ENCODE data around the gene ACSL4.
A peak's percentile ranks its signal among the peaks of the same experiment; 100 is the strongest.

ACSL4 gene

DNA sequence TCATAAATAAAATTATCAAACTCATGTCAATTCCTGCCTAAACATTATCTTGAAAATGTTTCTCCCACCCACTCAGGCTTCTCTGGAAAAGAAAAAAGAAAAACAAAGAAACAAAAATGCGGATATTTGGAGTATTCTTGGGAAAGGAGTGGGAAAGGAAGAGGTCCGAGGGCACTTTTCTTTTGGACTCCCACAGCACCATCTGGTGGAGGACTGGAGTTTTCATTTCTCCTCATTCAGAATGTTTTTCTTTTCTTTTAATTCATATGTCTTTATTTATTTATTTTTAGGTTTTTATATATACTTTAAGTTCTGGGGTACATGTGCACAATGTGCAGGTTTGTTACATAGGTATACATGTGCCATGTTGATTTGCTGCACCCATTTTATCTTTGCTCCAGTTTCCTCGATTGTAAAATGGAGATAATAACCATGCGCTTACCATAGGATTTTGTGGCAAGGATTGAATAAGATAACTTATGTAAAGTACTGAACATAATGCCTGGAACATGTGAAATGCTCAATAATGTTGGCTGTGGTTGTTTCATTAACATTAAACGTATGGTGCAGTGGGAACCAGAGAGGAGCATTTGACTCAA lies 100.1 kb downstream of the ACSL4 start:
- peak; percentile 42 to 46 for DNase-seq (ENCODE audit: low read depth in 2 of 2)
- TF ChIP-seq, protein P1, sequence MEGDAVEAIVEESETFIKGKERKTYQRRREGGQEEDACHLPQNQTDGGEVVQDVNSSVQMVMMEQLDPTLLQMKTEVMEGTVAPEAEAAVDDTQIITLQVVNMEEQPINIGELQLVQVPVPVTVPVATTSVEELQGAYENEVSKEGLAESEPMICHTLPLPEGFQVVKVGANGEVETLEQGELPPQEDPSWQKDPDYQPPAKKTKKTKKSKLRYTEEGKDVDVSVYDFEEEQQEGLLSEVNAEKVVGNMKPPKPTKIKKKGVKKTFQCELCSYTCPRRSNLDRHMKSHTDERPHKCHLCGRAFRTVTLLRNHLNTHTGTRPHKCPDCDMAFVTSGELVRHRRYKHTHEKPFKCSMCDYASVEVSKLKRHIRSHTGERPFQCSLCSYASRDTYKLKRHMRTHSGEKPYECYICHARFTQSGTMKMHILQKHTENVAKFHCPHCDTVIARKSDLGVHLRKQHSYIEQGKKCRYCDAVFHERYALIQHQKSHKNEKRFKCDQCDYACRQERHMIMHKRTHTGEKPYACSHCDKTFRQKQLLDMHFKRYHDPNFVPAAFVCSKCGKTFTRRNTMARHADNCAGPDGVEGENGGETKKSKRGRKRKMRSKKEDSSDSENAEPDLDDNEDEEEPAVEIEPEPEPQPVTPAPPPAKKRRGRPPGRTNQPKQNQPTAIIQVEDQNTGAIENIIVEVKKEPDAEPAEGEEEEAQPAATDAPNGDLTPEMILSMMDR (IDR thresholded peaks at IDR 0.05; ENCODE audit: low read depth, low read length): peak; percentile 33
- no peak overlapping the region for H3K4me3 ChIP-seq (replicated peaks in 1 of 2; ENCODE audit: low read depth in 2 of 2, low read length in 2 of 2)

DNA sequence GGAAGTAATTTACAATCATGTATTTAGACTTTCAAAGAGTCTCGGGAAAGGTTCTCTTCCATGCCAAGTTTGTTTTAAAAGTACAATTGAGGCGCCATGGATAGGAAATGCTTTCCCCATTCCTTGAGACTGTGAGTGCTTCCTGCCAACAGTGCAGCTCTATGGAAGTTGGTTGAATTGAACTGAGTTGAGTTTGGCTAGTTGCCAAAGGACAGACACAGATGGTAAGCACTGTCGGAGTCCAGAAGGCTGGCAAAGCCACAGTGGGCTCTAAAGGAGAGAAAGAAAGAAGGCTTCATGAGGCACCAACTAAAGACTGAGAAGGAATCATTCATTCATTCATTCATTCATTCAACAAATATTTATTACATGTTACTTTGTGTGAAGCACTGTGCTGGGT lies 103.7 kb downstream of the ACSL4 start:
- TF ChIP-seq, protein P1 (IDR thresholded peaks at IDR 0.05; ENCODE audit: low read depth, low read length): no peak
- DNase-seq (ENCODE audit: low read depth in 2 of 2): peak; percentile 30 to 49
- no peak overlapping the region for H3K4me3 ChIP-seq (replicated peaks in 1 of 2; ENCODE audit: low read depth in 2 of 2, low read length in 2 of 2)

DNA sequence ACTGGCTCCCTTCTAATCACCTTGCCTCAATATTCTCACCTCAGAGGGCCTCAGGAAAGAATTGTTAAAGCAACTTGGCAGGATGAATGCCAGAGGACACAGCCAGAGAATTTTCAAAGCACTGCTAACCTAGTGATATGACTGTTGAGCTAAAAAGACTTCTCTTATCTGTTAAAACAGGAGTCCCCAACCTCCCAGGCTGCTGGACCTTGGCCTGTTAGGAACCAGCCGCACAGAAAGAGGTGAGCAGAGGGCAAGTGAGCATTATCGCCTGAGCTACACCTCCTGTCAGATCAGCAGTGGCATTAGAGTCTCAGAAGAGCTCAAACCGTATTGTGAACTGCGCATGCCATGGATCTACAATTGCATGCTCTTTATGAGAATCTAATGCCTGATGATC lies 106.4 kb downstream of the ACSL4 start:
- TF ChIP-seq, protein P1 (IDR thresholded peaks at IDR 0.05; ENCODE audit: low read depth, low read length): no peak
- no peak overlapping the region for H3K4me3 ChIP-seq (replicated peaks in 1 of 2; ENCODE audit: low read depth in 2 of 2, low read length in 2 of 2)
- no peak for DNase-seq (ENCODE audit: low read depth in 2 of 2)

DNA sequence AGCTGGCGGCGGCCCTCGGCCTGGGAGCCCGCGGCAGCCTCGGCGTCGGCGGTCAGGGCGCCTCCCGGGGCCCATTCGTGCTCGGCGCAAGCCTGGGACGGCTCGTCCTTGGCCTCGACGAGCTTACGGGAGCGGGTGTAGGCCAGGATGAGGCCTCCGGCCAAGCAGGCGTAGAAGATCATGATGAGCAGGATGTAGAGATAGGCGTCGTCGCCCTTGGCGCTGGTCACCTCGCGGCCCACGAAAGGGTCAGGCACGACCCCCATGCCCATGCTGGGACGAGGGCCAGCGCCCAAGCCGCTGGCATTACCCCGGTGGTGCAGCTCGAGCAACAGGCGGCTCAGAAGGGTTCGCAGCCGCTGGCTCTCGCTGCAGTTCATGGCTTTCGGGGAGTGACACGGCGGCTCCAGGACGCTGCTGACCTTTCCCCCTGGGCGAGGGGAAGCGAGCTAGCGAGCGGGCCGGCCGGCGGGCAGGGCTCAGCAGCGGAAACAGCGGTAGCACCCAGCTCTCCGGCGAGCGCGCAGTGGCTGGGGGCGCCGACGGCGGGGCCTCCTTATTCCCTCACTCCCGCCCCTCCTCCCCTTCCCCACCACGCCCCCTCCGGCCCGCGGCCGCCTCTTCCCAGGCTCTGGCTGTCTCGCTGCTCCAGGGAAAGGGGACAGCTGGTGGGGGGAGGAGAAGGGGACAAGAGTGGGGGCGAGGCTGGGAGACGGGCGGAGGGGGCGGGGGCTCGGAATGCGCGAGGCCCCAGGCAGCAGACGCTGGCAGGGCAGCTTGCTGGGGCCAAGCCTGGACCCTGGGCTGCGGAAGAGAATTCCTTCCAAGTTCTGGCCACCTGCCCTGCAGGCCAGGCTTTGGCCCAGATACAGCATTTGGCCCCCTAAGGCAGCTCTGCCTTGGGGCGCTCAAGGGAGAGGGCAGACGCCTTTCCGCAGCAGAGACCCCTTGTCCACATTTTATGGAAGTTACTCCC lies 108.1 kb downstream of the ACSL4 start, which contains the start of gene KCNE5:
KCNE5 (minus strand) TSS at position 532 of the 976 bp plus-strand sequence; CDS start at position 380, 152 bp downstream.
- TF ChIP-seq, protein P1 (IDR thresholded peaks at IDR 0.05; ENCODE audit: low read depth, low read length): no peak
- no peak within 1 kb of the TSS for H3K4me3 ChIP-seq (replicated peaks in 1 of 2; ENCODE audit: low read depth in 2 of 2, low read length in 2 of 2)
- DNase-seq (ENCODE audit: low read depth in 2 of 2): no peak

DNA sequence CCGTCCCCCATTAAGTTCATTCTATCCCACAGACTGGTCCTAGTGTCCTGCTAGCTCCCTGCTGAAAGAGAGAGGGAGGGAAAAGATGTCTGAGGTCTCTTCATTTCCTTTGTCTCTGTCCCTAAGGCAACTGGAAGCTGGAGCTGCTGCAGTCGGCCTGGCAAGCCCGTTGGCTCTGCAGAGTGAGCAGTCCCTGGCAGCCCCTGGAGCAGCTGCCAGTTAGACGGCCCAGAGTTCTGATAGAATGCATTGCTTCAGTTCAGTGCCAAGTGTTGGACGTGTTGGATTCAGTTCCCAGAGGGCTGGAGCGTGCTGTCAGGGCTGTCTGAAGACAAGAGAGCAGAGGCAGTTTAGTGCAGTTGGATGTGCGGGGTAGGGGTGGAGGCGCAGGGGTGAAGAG lies 109.1 kb downstream of the ACSL4 start:
- TF ChIP-seq, protein P1 (IDR thresholded peaks at IDR 0.05; ENCODE audit: low read depth, low read length): no peak
- DNase-seq (ENCODE audit: low read depth in 2 of 2): no peak
- H3K4me3 ChIP-seq (replicated peaks in 1 of 2; ENCODE audit: low read depth in 2 of 2, low read length in 2 of 2): no peak overlapping the region

DNA sequence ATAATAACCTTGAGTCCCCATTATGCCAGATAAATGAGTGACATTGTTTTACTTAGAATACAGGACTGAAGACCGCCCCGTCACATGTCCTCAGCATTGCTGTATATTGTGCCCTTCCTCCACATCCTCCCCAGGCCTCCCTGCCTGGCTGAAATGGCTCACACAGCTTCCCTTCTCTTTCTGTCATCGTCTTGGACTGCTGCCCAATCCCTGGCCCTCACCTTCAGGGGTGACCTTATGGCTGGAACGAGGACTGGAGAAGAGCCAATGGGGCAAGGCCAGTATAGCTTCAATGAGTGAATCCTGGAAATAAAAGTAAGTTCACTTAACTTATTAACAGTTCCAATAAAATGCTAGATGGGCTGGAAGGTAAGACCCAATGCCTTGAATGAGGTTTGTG lies 110.8 kb downstream of the ACSL4 start:
- H3K4me3 ChIP-seq (replicated peaks in 1 of 2; ENCODE audit: low read depth in 2 of 2, low read length in 2 of 2): no peak overlapping the region
- no peak for DNase-seq (ENCODE audit: low read depth in 2 of 2)
- TF ChIP-seq, protein P1 (IDR thresholded peaks at IDR 0.05; ENCODE audit: low read depth, low read length): no peak
